HepG2 (cell line): ENCODE data around the gene ARRDC1. TPM values are rescaled to one million over a fixed set of nuclear protein-coding genes. Genes with fewer than 3 reads are reported as not detected.

Experiments
- AHDC1 ChIP-seq: sonication (generic); formaldehyde crosslinking; IDR thresholded peaks from 2 replicates; pipeline ENCODE4 v1.5.1; 2020; ENCODE audit warnings: mild to moderate bottlenecking, missing genetic modification reagents, borderline replicate concordance
- ATF1 ChIP-seq: IDR thresholded peaks from 2 replicates; pipeline ENCODE4 v1.6.1; 2016; ENCODE audit warnings: mild to moderate bottlenecking, control low read depth
- EHMT2 ChIP-seq: fragments of 200-600 bp; sonication (generic); IDR thresholded peaks from 2 replicates; pipeline ENCODE4 v1.7.0; 2017; ENCODE audit warnings: antibody characterized with exemption, low read depth, low read length, borderline replicate concordance
- IRF2 ChIP-seq: IDR thresholded peaks from 2 replicates; pipeline ENCODE4 v1.6.1; 2018; ENCODE audit warnings: missing genetic modification reagents, missing compliant biosample characterization
- KDM6A ChIP-seq: IDR thresholded peaks from 2 replicates; pipeline ENCODE4 v1.6.1; 2016; ENCODE audit warnings: low read depth
- KMT2B ChIP-seq: IDR thresholded peaks from 2 replicates; pipeline ENCODE4 v1.6.1; 2016; ENCODE audit warnings: missing genetic modification reagents, missing compliant biosample characterization
- MBD4 ChIP-seq: IDR thresholded peaks from 2 replicates; pipeline ENCODE4 v1.6.1; 2012; ENCODE audit warnings: low read length, inconsistent platforms, borderline replicate concordance
- MLLT10 ChIP-seq: sonication (generic); formaldehyde crosslinking; IDR thresholded peaks from 2 replicates; pipeline ENCODE4 v1.4.0; 2020; ENCODE audit warnings: missing genetic modification reagents
- MNT ChIP-seq: fragments of 450-650 bp; IDR thresholded peaks from 2 replicates; pipeline ENCODE4 v1.6.1; 2016
- NFE2 ChIP-seq: sonication (generic); formaldehyde crosslinking; IDR thresholded peaks from 2 replicates; pipeline ENCODE4 v1.4.0; 2020; ENCODE audit warnings: missing genetic modification reagents
- REPIN1 ChIP-seq: sonication (generic); formaldehyde crosslinking; IDR thresholded peaks from 2 replicates; pipeline ENCODE4 v1.8.0; 2022; ENCODE audit warnings: missing genetic modification reagents, low read depth, mild to moderate bottlenecking, borderline replicate concordance
- RFXAP ChIP-seq: sonication (generic); formaldehyde crosslinking; IDR thresholded peaks from 2 replicates; pipeline ENCODE4 v1.4.0; 2020; ENCODE audit warnings: missing genetic modification reagents, borderline replicate concordance
- SKI ChIP-seq: fragments of 450-650 bp; IDR thresholded peaks from one replicate; pipeline ENCODE4 v1.6.1; 2018; ENCODE audit warnings: mild to moderate bottlenecking; ENCODE audit not compliant: partially characterized antibody
- TCF7L2 ChIP-seq: IDR thresholded peaks from 2 replicates; pipeline ENCODE4 v1.6.1; 2011; ENCODE audit warnings: mild to moderate bottlenecking, low read depth, low read length, moderate library complexity
- ZFY ChIP-seq: sonication (generic); formaldehyde crosslinking; IDR thresholded peaks from 2 replicates; pipeline ENCODE4 v1.4.0; 2020; ENCODE audit warnings: missing genetic modification reagents
- ZHX1 ChIP-seq: sonication (generic); formaldehyde crosslinking; IDR thresholded peaks from 2 replicates; pipeline ENCODE4 v1.8.1; 2022; ENCODE audit warnings: low read depth, mild to moderate bottlenecking, missing genetic modification reagents
- ZKSCAN1 ChIP-seq: fragments of 150-350 bp; IDR thresholded peaks from 2 replicates; pipeline ENCODE4 v1.6.1; 2014; ENCODE audit warnings: low read length
- ZNF343 ChIP-seq: sonication (generic); formaldehyde crosslinking; IDR thresholded peaks from 2 replicates; pipeline ENCODE4 v1.4.0; 2020; ENCODE audit warnings: mild to moderate bottlenecking, missing genetic modification reagents
- ZNF446 ChIP-seq: sonication (generic); formaldehyde crosslinking; IDR thresholded peaks from 2 replicates; pipeline ENCODE4 v1.5.0; 2020; ENCODE audit warnings: mild to moderate bottlenecking, missing genetic modification reagents
- ZNF549 ChIP-seq: sonication (generic); formaldehyde crosslinking; IDR thresholded peaks from 2 replicates; pipeline ENCODE4 v1.5.0; 2020; ENCODE audit warnings: missing genetic modification reagents
- ZNF704 ChIP-seq: sonication (generic); formaldehyde crosslinking; IDR thresholded peaks from 2 replicates; pipeline ENCODE4 v1.8.1; 2023; ENCODE audit warnings: mild to moderate bottlenecking, inconsistent platforms, moderate library complexity, missing genetic modification reagents, borderline replicate concordance
- ZNF768 ChIP-seq: sonication (generic); formaldehyde crosslinking; IDR thresholded peaks from 2 replicates; pipeline ENCODE4 v1.4.0; 2020; ENCODE audit warnings: missing genetic modification reagents
- polyA plus RNA-seq, 8 experiments: library from polyadenylated mRNA; depleted of rRNA in 3 of 8; stranded (reverse) in 7 of 8; unstranded in 1 of 8; fragments of >200 nt; fragmentation: Illumina TruSeq in 4 of 8; extraction: Trizol in 4 of 8; gene quantifications; 2 replicates each; pipeline versions ENCODE4 v1.2.1 to v1.2.3, GENCODE V29; 2011 to 2016; ENCODE audit warnings: low read depth in 4 of 8, missing spikeins in 1 of 8, mixed read lengths in 1 of 8; ENCODE audit not compliant: insufficient read depth in 1 of 8
- total RNA-seq, 5 experiments: library from RNA; depleted of rRNA; stranded (reverse); fragments of >200 nt; fragmentation: Illumina TruSeq; extraction: Trizol; gene quantifications; 2 replicates each; pipeline ENCODE4 v1.2.3, GENCODE V29; 2016; ENCODE audit warnings: low read depth in 1 of 5

The ARRDC1 gene
- total and polyA plus RNA-seq, 2 of the 13 experiments (the other 11 are each of a cell fraction or from before 2014, with no cell fraction given): 21.7 to 44.4 TPM

- TF ChIP-seq ZNF704 (CRISPR knock-in tag) (no peak), MBD4 (no peak), ZHX1 (no peak), KDM6A (CRISPR knock-in tag) (no peak), ZNF446 (CRISPR knock-in tag) (no peak), ZNF343 (no peak), SKI (peak; percentile 85), ATF1 (CRISPR knock-in tag) (no peak), NFE2 (CRISPR knock-in tag) (no peak), AHDC1 (no peak), ZKSCAN1 (no peak), ZNF768 (no peak), IRF2 (no peak), REPIN1 (no peak), EHMT2 (no peak), ZNF549 (CRISPR knock-in tag) (no peak), KMT2B (CRISPR knock-in tag) (no peak), ZFY (CRISPR knock-in tag) (no peak), MNT (no peak), MLLT10 (CRISPR knock-in tag) (no peak), TCF7L2 (no peak), RFXAP (CRISPR knock-in tag) (no peak)
Measured at GRCh38 chr9:137664676-137665075, 59.2 kb downstream of the ARRDC1 start (continued).
